ENCODE data around the gene GIPC1. TPM values are rescaled to one million over a fixed set of nuclear protein-coding genes. Genes with fewer than 3 reads are reported as not detected.

Gene GIPC1
- polyA plus RNA-seq, 3 donors = 4.0 to 6.2 (median 4.8) TPM

DNA sequence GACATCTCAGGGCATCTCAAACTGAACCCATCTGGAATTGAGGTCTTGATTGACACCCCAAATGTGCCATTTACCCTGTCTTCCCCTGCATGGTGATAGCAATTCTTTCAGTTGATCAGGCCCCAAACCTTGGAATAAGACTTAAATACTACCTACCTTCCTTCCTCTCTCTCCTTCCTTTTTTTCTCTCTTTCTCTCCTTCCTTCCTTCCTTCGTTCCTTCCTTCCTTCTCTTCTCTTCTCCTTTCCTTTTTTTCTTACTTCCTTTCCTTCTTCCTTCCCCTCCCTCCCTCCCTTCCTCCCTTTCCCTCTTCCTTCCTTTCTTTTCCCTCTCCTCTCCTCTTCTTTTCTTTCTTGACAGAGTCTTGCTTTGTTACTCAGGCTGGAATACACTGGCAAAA, 7.4 kb upstream of the GIPC1 start:
- no peak overlapping the region for H3K4me3 Mint-ChIP-seq
- H3K9me3 ChIP-seq (replicated peaks in 1 of 2; ENCODE audit: control insufficient read depth in 1 of 2, insufficient read depth in 1 of 2, low read length in 2 of 2) = no peaks in the 10 kb centered on the region
- no peak for DNase-seq

DNA sequence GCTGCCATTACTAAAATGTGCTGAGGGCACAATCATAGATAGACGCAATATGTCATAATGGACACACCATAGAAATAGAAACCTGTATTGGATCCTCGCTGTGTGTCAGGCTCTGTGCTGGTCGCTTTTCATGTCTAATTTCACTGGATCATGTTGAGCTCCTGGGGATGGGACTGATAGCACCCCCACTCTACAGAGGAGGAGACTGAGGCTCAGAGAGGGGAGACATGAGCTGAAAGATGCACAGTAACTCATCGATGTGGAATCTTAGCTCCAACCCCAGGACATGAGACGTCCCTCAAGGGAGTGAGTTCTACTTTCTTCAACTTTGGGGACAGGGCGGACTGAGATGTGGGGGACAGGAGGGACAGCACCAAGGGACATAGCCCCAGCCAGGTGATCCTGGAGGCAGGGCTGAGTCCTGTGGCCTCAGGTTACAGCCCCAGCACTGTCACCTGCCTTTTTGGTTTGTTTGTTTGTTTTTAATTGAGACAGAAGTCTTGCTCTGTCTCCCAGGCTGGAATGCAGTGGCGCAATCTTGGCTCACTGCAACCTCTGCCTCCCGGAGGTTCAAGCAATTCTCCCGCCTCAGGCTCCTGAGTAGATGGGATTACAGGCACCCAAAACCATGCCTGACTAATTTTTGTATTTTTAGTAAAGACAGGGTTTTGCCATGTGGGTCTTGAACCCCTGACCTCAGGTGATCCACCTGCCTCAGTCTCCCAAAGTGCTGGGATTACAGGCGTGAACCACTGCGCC, 6.6 kb upstream of the GIPC1 start:
- H3K4me2 ChIP-seq (replicated peaks; ENCODE audit: extremely low read depth, low read length, poor library complexity, severe bottlenecking) = no peak overlapping the region
- 90% methylated on average over 5 of the region's 11 CpGs for WGBS (ENCODE audit: insufficient coverage)
- H3K79me2 ChIP-seq (ENCODE audit: insufficient read depth, low read length) = no peaks in the 10 kb centered on the region
- peaks cover 28% of the 10 kb centered on the region for H3K4me1 Mint-ChIP-seq
- no peak overlapping the region for H2AFZ ChIP-seq (ENCODE audit: insufficient read depth, low read depth, low read length, poor library complexity, severe bottlenecking)
- no peaks in the 10 kb centered on the region for H3K36me3 ChIP-seq (replicated peaks in 1 of 2; ENCODE audit: control insufficient read depth in 1 of 2, insufficient read depth in 2 of 2, low read length in 2 of 2)
- H3K9ac ChIP-seq (ENCODE audit: insufficient read depth, low read length, poor library complexity, severe bottlenecking) = no peak overlapping the region
- peaks cover 0 to 1% of the 10 kb centered on the region in 2 donors for H3K36me3 Mint-ChIP-seq
- no peak overlapping the region for H3K4me3 ChIP-seq (replicated peaks in 1 of 3; ENCODE audit: low read depth in 2 of 3, low read length in 3 of 3)
- H3K27ac ChIP-seq (ENCODE audit: low read depth in 1 of 2, low read length in 2 of 2) = no peak overlapping the region
- H4K20me1 ChIP-seq (ENCODE audit: insufficient read depth, low read length) = no peaks in the 10 kb centered on the region
- H3K4me1 ChIP-seq (ENCODE audit: control insufficient read depth in 1 of 2, insufficient read depth in 2 of 2, low read length in 2 of 2) = peaks cover 13 to 23% of the 10 kb centered on the region in 2 donors
- TF ChIP-seq, protein P1, sequence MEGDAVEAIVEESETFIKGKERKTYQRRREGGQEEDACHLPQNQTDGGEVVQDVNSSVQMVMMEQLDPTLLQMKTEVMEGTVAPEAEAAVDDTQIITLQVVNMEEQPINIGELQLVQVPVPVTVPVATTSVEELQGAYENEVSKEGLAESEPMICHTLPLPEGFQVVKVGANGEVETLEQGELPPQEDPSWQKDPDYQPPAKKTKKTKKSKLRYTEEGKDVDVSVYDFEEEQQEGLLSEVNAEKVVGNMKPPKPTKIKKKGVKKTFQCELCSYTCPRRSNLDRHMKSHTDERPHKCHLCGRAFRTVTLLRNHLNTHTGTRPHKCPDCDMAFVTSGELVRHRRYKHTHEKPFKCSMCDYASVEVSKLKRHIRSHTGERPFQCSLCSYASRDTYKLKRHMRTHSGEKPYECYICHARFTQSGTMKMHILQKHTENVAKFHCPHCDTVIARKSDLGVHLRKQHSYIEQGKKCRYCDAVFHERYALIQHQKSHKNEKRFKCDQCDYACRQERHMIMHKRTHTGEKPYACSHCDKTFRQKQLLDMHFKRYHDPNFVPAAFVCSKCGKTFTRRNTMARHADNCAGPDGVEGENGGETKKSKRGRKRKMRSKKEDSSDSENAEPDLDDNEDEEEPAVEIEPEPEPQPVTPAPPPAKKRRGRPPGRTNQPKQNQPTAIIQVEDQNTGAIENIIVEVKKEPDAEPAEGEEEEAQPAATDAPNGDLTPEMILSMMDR (IDR thresholded peaks at IDR 0.05) = no peak
- no peaks in the 10 kb centered on the region for H3K27me3 ChIP-seq (ENCODE audit: control insufficient read depth in 2 of 2, insufficient read depth in 2 of 2, low read length in 2 of 2)
- H3K9me3 ChIP-seq (replicated peaks in 1 of 2; ENCODE audit: control insufficient read depth in 1 of 2, insufficient read depth in 1 of 2, low read length in 2 of 2) = no peaks in the 10 kb centered on the region
- no peaks in the 10 kb centered on the region for H3K9me3 Mint-ChIP-seq
- no peak for DNase-seq
- peaks cover 5 to 15% (median 10%) of the 10 kb centered on the region in 3 donors for H3K27me3 Mint-ChIP-seq (ENCODE audit: low read depth in 3 of 3)
- H3K4me3 Mint-ChIP-seq = no peak overlapping the region
- no peak overlapping the region for H3K27ac Mint-ChIP-seq
- intact Hi-C loops (cut with micrococcal nuclease) = no loop called here

More for the DNA sequence above, 7.4 kb upstream of the GIPC1 start:
- Histone ChIP-seq H3K9ac (ENCODE audit: insufficient read depth, low read length, poor library complexity, severe bottlenecking) (no peak overlapping the region), H3K79me2 (ENCODE audit: insufficient read depth, low read length) (no peaks in the 10 kb centered on the region), H3K4me1 (ENCODE audit: control insufficient read depth in 1 of 2, insufficient read depth in 2 of 2, low read length in 2 of 2) (peaks cover 15 to 25% of the 10 kb centered on the region in 2 donors), H3K27ac (ENCODE audit: low read depth in 1 of 2, low read length in 2 of 2) (no peak overlapping the region), H3K4me3 (replicated peaks in 1 of 3; ENCODE audit: low read depth in 2 of 3, low read length in 3 of 3) (no peak overlapping the region), H3K36me3 (replicated peaks in 1 of 2; ENCODE audit: control insufficient read depth in 1 of 2, insufficient read depth in 2 of 2, low read length in 2 of 2) (no peaks in the 10 kb centered on the region), H3K4me2 (replicated peaks; ENCODE audit: extremely low read depth, low read length, poor library complexity, severe bottlenecking) (no peak overlapping the region), H2AFZ (ENCODE audit: insufficient read depth, low read depth, low read length, poor library complexity, severe bottlenecking) (no peak overlapping the region), H4K20me1 (ENCODE audit: insufficient read depth, low read length) (no peaks in the 10 kb centered on the region), H3K27me3 (ENCODE audit: control insufficient read depth in 2 of 2, insufficient read depth in 2 of 2, low read length in 2 of 2) (no peaks in the 10 kb centered on the region)
- Mint-ChIP-seq H3K36me3 (peaks cover 0 to 3% of the 10 kb centered on the region in 2 donors), H3K9me3 (no peaks in the 10 kb centered on the region), H3K27ac (no peak overlapping the region), H3K27me3 (ENCODE audit: low read depth in 3 of 3) (peaks cover 5 to 11% (median 7%) of the 10 kb centered on the region in 3 donors), H3K4me1 (peaks cover 29% of the 10 kb centered on the region)
- intact Hi-C loops (cut with micrococcal nuclease) = no loop called here
- TF ChIP-seq, protein P1 (IDR thresholded peaks at IDR 0.05) = no peak
- 20% methylated on average over 1 of the region's 1 CpG for WGBS (ENCODE audit: insufficient coverage)

Measured in CD14-positive monocyte (primary cell).